T-cell (primary cell): Measurements from ENCODE around the gene PDXDC1. TPM values are rescaled to one million over a fixed set of nuclear protein-coding genes. Genes with fewer than 3 reads are reported as not detected.
"Not testable (repeated sequence)": the region's sequence is repeated elsewhere in the genome, so short reads cannot be mapped to it uniquely, and the experiment has no call there.

ENCODE experiments used
- ATAC-seq, 4 experiments: fragments of 200-7000 bp in 3 of 4; fragments of 150-1000 bp in 1 of 4; cut with Tn5 transposase; replicated peaks in 1 of 4; 1 replicate in 3 of 4; 2 replicates in 1 of 4; pipeline ENCODE4 v1.10.0; 2021; ENCODE audit warnings: moderate library complexity in 3 of 4, mild to moderate bottlenecking in 2 of 4, moderate number of reproducible peaks in 1 of 4
- CTCF ChIA-PET, 2 donors: fragments of 300-600 bp; sonication (Branson Sonifier 250); formaldehyde crosslinking; loops; one replicate each; lab custom pipeline; 2022; ENCODE audit warnings: antibody characterized with exemption in 2 of 2; lab: Charles Lee
- POLR2A ChIA-PET, 2 donors: fragments of 300-600 bp; sonication (Branson Sonifier 250); formaldehyde crosslinking; loops; one replicate each; lab custom pipeline; 2022; ENCODE audit warnings: antibody characterized with exemption in 2 of 2; lab: Charles Lee
- DNase-seq, 35 experiments: peaks; one replicate each; pipeline versions ENCODE4 v3.0.0 to v3.0.0-alpha.2; 2013 to 2023
- H3K27ac ChIP-seq: one replicate; pipeline ENCODE4 v1.5.1; 2013; ENCODE audit warnings: low read length
- H3K27me3 ChIP-seq, 2 experiments: replicated peaks in 1 of 2; 1 replicate in 1 of 2; 2 replicates in 1 of 2; pipeline versions ENCODE4 v1.6.1 to v1.7.0; 2013; ENCODE audit warnings: low read length in 1 of 2, mixed read lengths in 1 of 2; ENCODE audit not compliant: control insufficient read depth in 2 of 2, insufficient read depth in 2 of 2; ENCODE audit errors: extremely low read depth in 1 of 2
- H3K36me3 ChIP-seq, 2 donors: 1 replicate in 1 of 2; 2 replicates in 1 of 2; pipeline versions ENCODE4 v1.6.1 to v1.7.0; 2013; ENCODE audit warnings: low read length in 1 of 2; ENCODE audit not compliant: control insufficient read depth in 2 of 2, insufficient read depth in 1 of 2; ENCODE audit errors: extremely low read depth in 1 of 2
- H3K4me1 ChIP-seq, 2 experiments: 1 replicate in 1 of 2; 2 replicates in 1 of 2; pipeline versions ENCODE4 v1.6.1 to v1.7.0; 2013; ENCODE audit warnings: low read length in 2 of 2, mixed read lengths in 1 of 2; ENCODE audit not compliant: insufficient read depth in 2 of 2, control insufficient read depth in 1 of 2; ENCODE audit errors: extremely low read depth in 1 of 2
- H3K4me3 ChIP-seq, 2 donors: 1 replicate in 1 of 2; 2 replicates in 1 of 2; pipeline versions ENCODE4 v1.5.1 to v1.7.0; 2013; ENCODE audit warnings: mild to moderate bottlenecking in 2 of 2, low read length in 1 of 2, moderate library complexity in 1 of 2; ENCODE audit not compliant: control insufficient read depth in 1 of 2; ENCODE audit errors: extremely low read depth in 1 of 2
- H3K9me3 ChIP-seq: 2 replicates; pipeline ENCODE4 v1.7.0; 2013
- H3K27ac Mint-ChIP-seq, 2 donors: one replicate each; pipeline ENCODE4 v1.8.0; 2020 to 2021; ENCODE audit warnings: mild to moderate bottlenecking in 2 of 2, mixed read lengths in 2 of 2
- H3K27me3 Mint-ChIP-seq, 2 donors: one replicate each; pipeline ENCODE4 v1.8.0; 2021 to 2022; ENCODE audit warnings: mixed read lengths in 2 of 2
- H3K36me3 Mint-ChIP-seq: one replicate; pipeline ENCODE4 v1.8.0; 2021; ENCODE audit warnings: mixed read lengths
- H3K4me1 Mint-ChIP-seq, 3 donors: one replicate each; pipeline ENCODE4 v1.8.0; 2020 to 2022; ENCODE audit warnings: mixed read lengths in 3 of 3, mild to moderate bottlenecking in 1 of 3
- H3K4me3 Mint-ChIP-seq, 3 donors: one replicate each; pipeline ENCODE4 v1.8.0; 2020 to 2022; ENCODE audit warnings: mild to moderate bottlenecking in 3 of 3, mixed read lengths in 3 of 3, moderate library complexity in 3 of 3
- H3K9me3 Mint-ChIP-seq, 3 donors: one replicate each; pipeline ENCODE4 v1.8.0; 2020 to 2022; ENCODE audit warnings: mixed read lengths in 3 of 3
- WGBS: methylation state at CpG from one replicate; pipeline ENCODE4 v1.1.5; 2013; ENCODE audit warnings: missing lambda C conversion rate; ENCODE audit not compliant: insufficient coverage; 5-methylcytosine and 5-hydroxymethylcytosine counted together
- total RNA-seq, 35 experiments: library from RNA in 6 of 35; stranded (reverse) in 6 of 35; fragments of 120-200 nt in 1 of 35; gene quantifications; one replicate each; pipeline versions ENCODE4 v1.2.1 to v1.2.4 and lab custom pipeline; 2013 to 2026

The PDXDC1 gene
- total RNA-seq, 5 donors from 2014 or later (not counting 1 experiment from before 2014, with no cell fraction given) = 63.3 to 84.7 (median 72.4) TPM

DNA sequence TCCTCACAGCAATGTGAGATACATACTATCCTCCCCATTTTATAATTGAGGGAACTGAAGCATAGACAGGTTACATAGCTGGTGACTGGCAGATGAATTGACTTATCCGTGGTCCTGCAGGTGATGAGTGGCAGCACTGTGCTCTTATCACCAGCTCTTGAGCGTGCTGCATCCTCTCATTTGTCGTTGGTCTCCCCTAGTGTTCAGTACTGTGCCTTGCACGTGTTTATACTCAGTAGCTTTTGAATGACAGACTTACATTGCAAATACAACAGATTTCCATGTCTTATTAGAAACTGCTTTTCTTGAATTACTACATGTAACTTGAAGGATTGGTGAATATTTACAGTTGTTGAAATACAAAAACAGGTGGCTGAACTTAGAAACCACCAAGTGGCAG, 47.4 kb downstream of the PDXDC1 start:
- DNase-seq = peak; percentile 35 to 92 (median 72)
- ChIA-PET POLR2A (interaction anchor here in 1 of 2 donors (0.6 kb wide), 1 partner anchor 351 kb away, joined by 3 read pairs; no protein-coding TSS in a partner anchor), CTCF (interaction anchor here in 1 of 2 donors (0.6 to 1.0 kb wide), 3 partner anchors 29 to 47 kb away, joined by 3 read pairs; partner anchors contain the start of gene PDXDC1)
- 16% methylated on average over 3 of the region's 4 CpGs for WGBS
- H3K27ac ChIP-seq, H3K4me3 Mint-ChIP-seq, H3K9me3 ChIP-seq, H3K4me1 ChIP-seq, H3K4me3 ChIP-seq, H3K27me3 ChIP-seq, H3K9me3 Mint-ChIP-seq, H3K27me3 Mint-ChIP-seq: not testable (repeated sequence)
- peak; percentile 99 to 100 (median 100) for ATAC-seq
- H3K27ac Mint-ChIP-seq = peak overlapping the region; percentile 3 to 11
- H3K36me3 Mint-ChIP-seq = peaks cover 51% of the 10 kb centered on the region
- peaks cover 5 to 48% of the 10 kb centered on the region in 2 donors for H3K36me3 ChIP-seq
- peaks cover 12 to 25% (median 16%) of the 10 kb centered on the region in 3 donors for H3K4me1 Mint-ChIP-seq

GRCh38 chr16:15023381-15024077, 48.7 kb downstream of the PDXDC1 start:
- H3K27ac ChIP-seq, DNase-seq, H3K4me1 ChIP-seq, H3K4me3 Mint-ChIP-seq, H3K27me3 ChIP-seq, POLR2A ChIA-PET, H3K9me3 Mint-ChIP-seq, H3K4me3 ChIP-seq, H3K9me3 ChIP-seq, CTCF ChIA-PET, ATAC-seq, H3K27me3 Mint-ChIP-seq: not testable (repeated sequence)
- Mint-ChIP-seq H3K36me3 (peaks cover 54% of the 10 kb centered on the region), H3K27ac (peak overlapping the region; percentile 24 to 44), H3K4me1 (peaks cover 12 to 24% (median 15%) of the 10 kb centered on the region in 3 donors)
- H3K36me3 ChIP-seq = peaks cover 0 to 51% of the 10 kb centered on the region in 2 donors
- WGBS = 93% methylated on average over 11 of the region's 13 CpGs

- H3K9me3 Mint-ChIP-seq, ATAC-seq, H3K4me3 ChIP-seq, H3K9me3 ChIP-seq, H3K27ac ChIP-seq, CTCF ChIA-PET, H3K4me1 ChIP-seq, H3K4me3 Mint-ChIP-seq, H3K27me3 Mint-ChIP-seq, POLR2A ChIA-PET, H3K27me3 ChIP-seq, DNase-seq: not testable (repeated sequence)
- Mint-ChIP-seq H3K36me3 (peaks cover 53% of the 10 kb centered on the region), H3K27ac (peak overlapping the region; percentile 0 to 53), H3K4me1 (peaks cover 12 to 25% (median 15%) of the 10 kb centered on the region in 3 donors)
- H3K36me3 ChIP-seq = peaks cover 4 to 57% of the 10 kb centered on the region in 2 donors
- no CpG with 5 or more reads among the region's 1 CpG for WGBS
Observed at GRCh38 chr16:15024858-15025199, 50.0 kb downstream of the PDXDC1 start.

DNA sequence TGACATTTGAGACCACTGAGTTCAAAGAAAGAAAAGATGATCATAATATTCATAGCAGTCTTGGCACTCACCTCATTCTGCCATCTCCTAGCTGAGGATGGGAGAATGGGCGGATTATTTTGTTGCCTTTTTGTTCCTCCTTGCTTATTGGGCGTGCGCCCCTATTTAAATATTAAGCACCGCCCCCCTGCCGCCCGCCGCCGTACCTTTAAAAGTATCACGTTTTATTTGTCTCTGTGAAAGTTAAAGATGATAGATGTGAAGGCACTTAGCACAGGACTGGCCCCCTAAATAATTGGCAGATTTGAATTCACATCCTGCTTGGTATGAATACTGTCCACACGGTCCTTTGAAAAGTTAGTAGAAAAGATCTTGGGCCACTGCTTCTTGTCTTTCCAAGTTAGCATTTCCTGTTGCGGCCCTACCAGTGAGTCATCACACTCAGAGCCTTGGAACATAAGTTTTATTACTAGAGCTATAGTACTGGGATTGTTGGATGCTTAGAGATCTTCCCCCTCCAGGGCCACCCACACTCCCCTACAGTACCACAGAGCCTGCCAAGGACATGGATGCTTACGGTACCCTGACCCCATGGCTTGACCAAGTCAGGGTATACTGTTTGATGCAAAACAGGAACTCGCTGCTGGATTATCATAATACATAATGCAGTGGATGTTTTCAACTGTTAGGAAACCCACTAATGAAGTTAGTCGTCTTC, 50.6 kb downstream of the PDXDC1 start:
- not testable (repeated sequence) for H3K9me3 Mint-ChIP-seq

GRCh38 chr16:15027051-15027450, 52.2 kb downstream of the PDXDC1 start:
- ATAC-seq, H3K9me3 Mint-ChIP-seq, CTCF ChIA-PET, H3K27ac ChIP-seq, POLR2A ChIA-PET, H3K4me3 ChIP-seq, H3K27me3 ChIP-seq, H3K27me3 Mint-ChIP-seq, H3K9me3 ChIP-seq, H3K4me3 Mint-ChIP-seq, DNase-seq: not testable (repeated sequence)
- Mint-ChIP-seq H3K27ac (peak overlapping the region in 1 of 2 donors; percentile 34), H3K4me1 (peaks cover 16 to 28% (median 22%) of the 10 kb centered on the region in 3 donors), H3K36me3 (peaks cover 62% of the 10 kb centered on the region)
- Histone ChIP-seq H3K36me3 (peaks cover 4 to 61% of the 10 kb centered on the region in 2 donors), H3K4me1 (peaks cover 0 to 16% of the 10 kb centered on the region in 2 experiments)
- 84% methylated on average over 3 of the region's 8 CpGs for WGBS

More for the DNA sequence above, 50.6 kb downstream of the PDXDC1 start:
- DNase-seq, POLR2A ChIA-PET, ATAC-seq, CTCF ChIA-PET, H3K9me3 ChIP-seq, H3K4me1 ChIP-seq, H3K4me3 ChIP-seq, H3K27me3 Mint-ChIP-seq, H3K27me3 ChIP-seq, H3K27ac ChIP-seq, H3K4me3 Mint-ChIP-seq: not testable (repeated sequence)
- 96% methylated on average over 6 of the region's 14 CpGs for WGBS
- peaks cover 4 to 57% of the 10 kb centered on the region in 2 donors for H3K36me3 ChIP-seq
- H3K4me1 Mint-ChIP-seq = peaks cover 12 to 25% (median 15%) of the 10 kb centered on the region in 3 donors
- H3K27ac Mint-ChIP-seq = peak overlapping the region; percentile 0 to 4
- peaks cover 53% of the 10 kb centered on the region for H3K36me3 Mint-ChIP-seq

GRCh38 chr16:15027503-15028344, 52.9 kb downstream of the PDXDC1 start:
- Histone ChIP-seq H3K36me3 (peaks cover 4 to 64% of the 10 kb centered on the region in 2 donors), H3K4me1 (peaks cover 0 to 20% of the 10 kb centered on the region in 2 experiments)
- Mint-ChIP-seq H3K36me3 (peaks cover 63% of the 10 kb centered on the region), H3K4me1 (peaks cover 16 to 28% (median 22%) of the 10 kb centered on the region in 3 donors), H3K27ac (peak overlapping the region in 1 of 2 donors; percentile 11)
- H3K27me3 ChIP-seq, ATAC-seq, H3K9me3 ChIP-seq, H3K27me3 Mint-ChIP-seq, H3K27ac ChIP-seq, CTCF ChIA-PET, H3K9me3 Mint-ChIP-seq, DNase-seq, H3K4me3 ChIP-seq, H3K4me3 Mint-ChIP-seq, POLR2A ChIA-PET: not testable (repeated sequence)
- whole genome bisulfite sequencing = 96% methylated on average over 23 of the region's 29 CpGs
